ENCODE results near the gene TEX30.

The TEX30 gene

DNA sequence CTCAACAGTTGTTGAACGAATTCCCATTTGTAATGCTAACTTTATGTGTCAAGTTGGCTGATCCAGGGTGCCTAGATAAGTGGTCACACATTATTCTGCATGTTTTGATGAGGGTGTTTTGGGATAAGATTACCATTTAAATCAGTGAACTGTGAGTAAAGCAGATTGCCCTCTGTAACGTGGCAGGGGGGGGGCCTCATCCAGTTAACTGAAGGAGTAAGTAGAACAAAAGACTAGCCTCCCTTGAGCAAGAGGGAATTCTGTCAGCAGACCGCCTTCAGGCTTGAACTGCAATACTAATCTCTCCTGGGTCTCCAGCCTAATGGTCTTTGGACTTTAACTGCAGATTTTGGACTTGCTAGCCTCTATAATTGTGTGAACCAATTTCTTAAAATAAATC lies 4.2 kb upstream of the TEX30 start:
- DNase-seq = no peak

DNA sequence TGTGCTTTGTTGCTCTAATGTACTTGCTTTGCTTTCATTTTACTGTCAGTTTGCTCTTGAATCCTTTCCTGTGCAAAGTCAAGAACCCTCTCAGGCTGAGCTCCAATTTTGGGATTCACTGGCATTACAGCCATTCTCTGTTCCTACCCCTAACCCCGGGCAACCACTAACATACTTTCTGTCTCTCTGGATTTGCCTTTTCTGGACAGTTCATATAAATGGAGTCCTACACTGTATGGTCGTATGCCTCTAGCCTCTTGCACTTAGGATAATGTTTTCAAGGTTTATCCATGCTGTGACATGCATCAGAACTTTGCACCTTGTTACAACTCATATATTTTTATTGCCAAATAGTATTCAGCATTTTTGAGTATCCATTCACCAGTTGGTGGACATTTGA lies 2.7 kb upstream of the TEX30 start:
- no peak for DNase-seq

DNA sequence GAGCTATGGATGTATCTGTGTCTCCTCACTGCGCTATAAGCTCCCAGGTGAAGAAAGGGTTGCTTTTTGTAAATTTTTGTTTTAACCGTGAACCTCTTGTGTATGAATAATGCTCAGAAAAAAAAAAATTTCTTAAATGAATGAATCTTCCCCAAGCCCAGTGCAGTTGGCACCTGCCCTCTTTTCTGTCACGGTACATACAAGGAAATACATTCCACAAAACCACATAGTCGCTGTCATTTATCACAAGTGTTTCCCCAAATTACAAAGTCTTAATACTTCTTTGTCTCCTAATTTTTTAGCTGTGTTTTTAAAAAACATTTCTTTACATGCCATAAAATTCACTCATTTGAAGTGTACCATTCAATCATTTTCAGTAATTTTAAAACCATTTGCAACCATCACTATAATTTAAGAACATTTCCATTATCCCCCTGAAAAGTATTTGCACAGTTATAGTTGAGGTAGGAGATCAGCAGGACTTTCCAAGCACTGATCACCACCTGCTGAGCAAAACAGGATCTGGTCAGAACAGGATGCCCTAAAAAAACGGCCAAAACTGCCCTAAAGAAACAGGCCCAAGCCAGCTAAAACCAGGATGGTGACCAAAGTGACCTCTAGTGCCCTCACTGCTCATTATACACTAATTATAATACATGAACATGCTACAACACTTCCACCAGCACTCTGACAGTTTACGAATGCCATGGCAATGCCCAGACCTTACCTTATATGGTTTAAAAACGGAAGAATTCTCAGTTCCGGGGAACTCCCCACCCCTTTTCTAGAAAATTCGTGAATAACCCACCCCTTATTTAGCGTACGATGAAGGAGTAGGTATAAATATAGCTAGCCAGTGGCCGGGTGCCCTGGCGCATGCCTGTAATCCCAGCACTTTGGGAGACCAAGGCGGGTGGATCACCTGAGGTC lies 1.3 kb upstream of the TEX30 start:
- DNase-seq = no peak

DNA sequence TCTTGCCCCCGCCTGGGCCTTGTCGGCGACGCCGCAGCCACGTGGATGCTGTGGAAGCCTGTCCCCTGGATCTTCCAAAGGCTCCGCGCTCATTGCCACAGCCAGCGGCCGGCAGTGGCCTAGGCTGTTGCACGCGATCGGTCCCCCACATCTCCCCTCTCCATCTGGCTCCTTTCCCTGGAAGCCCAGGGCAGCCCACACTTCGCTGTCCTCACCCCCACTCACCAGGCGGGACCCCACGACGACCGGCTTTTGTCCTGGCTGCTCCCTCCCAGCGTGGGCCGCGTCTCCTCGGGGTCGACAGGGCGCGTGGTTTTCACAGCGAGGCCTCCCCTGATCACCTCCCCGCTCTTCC lies 605 bp upstream of the TEX30 start:
- no peak for DNase-seq

DNA sequence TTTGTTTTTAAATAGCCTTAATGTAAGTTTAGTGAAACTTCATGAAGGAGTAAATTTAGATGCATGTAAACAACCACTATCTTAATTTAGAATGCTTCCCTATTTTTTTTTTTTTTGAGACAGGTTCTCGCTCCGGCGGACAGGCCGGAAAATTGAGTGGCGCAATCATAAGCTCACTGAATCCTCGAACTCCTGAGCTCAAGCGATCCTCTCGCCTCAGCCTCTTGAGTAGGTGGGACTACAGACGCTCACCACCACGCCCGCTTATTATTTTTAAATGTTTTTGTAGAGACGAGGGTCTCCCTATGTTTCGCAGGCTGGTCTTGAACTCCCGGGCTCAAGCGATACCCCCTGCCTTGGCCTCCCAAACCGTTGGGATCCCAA lies 1.6 kb downstream of the TEX30 start:
- DNase-seq = no peak

DNA sequence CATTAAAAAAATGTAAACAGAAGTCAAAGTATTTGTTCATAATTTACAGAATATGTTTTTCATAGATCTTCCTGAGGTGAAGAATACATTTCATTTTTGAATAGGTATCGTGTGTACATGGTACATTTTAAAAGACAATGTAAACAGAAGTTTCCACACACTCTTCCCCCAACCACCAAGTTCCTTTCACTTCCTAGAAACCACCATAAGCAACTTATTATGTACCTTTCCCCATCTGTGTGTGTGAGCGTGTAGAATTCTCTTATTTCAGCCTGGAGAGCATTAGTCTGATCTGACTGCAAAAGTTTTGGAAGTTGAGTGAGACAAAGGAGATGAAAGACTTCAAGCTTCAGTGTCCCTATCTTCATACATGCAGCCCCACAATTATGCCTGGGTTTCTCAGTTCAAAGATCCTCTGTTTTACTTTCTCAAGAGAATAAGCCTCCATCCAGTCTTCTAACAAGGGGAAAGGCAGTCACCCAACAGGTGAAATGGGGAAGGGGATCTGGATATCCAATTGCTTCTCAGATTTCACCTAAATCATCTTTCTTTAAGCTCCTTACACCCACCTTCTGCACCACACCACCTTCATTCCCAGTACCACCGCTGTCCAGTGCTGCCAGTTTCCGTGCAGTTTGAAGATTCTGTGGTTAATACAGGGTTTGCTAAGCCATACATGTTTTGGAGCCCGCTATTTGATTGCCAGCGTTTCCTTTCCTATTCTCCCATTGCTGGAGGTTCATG lies 2.1 kb downstream of the TEX30 start:
- peak; percentile 6 for DNase-seq

DNA sequence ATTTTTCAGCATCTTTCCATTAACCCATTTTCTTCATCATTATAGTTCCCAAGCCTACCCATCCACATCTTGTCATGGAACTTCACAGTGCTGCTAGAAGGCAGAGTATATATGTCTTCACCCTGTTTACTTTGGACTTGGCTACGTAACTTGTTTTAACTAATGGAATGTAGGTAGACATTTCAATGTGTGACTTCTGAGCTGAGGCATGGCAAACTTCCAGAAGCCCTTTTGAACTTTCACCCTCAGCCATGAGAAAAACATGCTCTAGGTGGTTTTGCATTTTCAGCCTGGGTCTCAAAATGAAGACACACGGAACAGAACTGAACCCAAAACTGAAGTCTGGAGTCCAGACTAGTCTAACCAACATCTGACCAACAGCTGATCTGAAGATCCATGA lies 3.2 kb downstream of the TEX30 start:
- DNase-seq = no peak

DNA sequence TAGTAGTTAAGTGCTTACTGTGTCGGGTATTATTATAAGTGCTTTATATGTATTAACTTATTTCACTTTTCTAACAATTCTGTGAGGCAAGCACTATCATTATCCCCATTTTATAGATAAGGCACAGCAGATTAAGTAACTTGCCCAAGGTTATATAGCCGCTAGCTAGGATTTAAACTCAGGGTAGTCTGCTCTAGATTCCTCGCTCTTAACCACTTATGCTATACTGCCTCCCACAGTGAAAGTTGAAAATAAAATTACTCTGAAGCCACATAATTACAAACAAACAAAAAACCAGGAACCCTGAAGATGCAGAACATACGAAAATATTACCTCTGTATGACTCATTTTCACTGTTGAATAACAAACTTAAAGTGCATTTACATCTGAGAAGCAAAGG lies 3.9 kb downstream of the TEX30 start:
- no peak for DNase-seq

DNA sequence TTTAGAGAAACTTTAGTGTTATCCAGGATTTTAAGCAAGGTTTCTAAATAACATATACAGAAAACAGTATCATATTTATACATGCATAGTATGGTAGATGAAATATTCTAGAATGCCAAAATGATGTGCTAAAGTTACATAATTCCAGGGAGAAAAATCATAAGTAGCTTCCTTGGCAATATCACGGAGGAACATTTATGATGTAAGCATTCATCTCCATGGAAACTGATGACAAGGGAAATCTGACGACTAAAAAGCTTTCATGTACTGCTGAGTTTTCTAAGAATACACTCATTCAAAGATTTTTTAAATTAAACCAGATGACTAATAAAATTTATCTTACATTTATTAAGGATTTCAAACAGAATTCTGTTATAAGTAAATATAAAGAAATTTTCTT lies 4.7 kb downstream of the TEX30 start:
- DNase-seq = no peak

DNA sequence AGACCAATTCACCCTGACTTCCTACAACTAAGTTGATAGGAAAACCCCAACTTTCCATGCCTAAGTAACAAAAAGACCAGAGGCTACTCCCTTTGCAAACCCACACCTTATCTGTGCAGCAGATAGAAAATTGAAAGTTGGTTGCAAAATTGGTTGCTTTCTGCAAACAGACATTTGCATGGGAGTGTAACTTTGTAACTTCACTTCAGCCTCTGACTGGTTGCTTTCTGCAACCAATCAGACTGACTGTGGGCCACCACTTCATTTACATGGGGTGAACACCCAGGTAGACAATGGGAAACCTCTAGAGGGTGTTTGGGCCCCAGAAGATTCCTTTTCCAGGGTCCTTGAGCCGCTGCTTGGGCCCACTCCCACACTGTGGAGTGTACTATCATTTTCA lies 9.8 kb downstream of the TEX30 start:
- DNase-seq = no peak

DNA sequence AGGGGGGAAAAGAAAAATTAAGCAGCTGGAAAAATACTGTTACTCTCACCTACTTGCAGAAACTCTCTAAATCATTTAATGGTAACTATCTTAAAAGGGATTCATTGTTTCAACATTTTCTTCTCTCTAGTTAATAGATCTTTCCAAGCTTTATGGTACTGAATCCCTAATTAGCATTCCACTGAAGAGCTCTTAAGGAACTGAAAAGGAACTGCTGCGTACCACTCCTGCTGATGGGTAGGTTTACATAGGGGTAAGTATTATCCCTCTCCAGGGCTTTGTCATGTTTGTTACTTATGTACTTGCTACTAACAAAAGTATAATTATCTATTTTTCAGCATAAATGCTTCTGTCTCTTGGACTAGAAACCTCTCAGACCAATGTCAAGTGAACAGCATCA lies 12.5 kb downstream of the TEX30 start:
- no peak for DNase-seq

DNA sequence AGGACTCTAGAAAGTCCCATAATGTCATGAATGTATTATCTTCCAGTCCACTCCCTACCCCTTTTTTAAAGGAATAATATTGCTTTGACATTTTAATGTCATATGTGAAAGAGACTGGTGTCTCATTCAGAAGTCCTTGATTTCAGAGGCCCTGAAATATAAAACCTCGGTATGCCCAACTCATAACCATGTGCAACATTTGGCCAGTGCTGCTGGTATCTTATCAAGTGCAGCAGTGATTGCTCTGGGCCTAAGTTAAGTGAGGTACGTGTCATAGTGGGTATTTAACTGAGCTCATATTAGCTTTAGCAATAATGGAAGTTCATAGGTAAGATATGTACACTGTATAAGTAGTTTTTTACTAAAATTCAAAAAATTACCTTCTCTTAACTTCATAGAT lies 14.7 kb downstream of the TEX30 start:
- no peak for DNase-seq

DNA sequence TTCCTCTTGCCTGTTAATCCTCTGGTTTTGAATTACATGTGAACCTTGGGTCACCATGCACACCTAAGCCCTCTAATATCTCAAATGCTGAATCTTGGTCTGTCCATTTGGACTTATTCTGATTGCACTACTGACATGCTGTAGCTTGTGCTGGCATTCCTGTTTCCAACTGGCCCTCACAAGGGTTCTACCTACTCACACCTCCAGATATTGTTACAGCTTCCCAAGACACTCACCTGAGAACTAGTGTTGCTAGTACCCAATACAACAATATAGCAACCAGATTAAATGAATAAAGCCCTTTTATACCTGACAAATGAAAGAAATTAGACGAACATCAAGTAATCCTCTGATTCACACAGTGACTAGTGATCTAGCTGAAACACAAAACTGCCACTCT lies 16.6 kb downstream of the TEX30 start:
- DNase-seq = no peak

DNA sequence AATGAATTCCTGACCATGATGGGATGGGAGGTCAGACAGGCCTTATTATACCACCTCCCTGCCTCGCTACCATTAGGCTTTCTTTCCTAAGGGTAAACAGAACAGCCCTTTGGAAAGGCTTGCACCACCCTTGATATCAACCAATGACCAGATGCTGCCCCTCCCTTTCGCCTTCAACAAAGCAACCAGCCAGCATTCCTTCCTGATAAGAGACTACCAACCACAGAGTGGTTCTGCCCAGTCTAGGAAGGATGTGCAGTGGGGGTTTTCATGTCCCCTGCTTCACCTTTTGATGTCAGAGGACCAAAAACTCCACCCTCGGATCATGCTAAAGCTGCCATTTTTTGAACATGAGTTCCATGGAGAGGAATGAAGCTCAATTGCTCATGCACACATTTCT lies 21.7 kb downstream of the TEX30 start:
- DNase-seq = no peak

DNA sequence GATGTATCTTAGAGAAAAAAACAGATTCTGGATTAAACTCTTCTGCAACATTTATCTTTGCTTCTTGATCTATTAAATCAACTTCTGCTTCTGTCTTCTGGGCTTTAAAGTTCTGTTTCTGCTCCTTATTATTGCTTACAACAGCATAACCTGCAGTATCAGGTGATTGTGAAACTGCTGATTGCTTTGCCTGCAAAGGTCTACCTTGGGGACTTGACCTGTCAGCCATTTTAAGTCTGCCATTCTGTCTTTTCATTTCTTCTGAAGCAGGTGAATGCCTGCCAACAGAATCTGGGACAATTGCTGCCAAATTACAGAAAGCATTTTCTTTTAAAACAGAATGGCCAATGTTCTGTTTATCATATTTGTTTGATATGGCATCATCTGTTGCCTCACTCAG lies 31.1 kb downstream of the TEX30 start:
- no peak for DNase-seq

DNA sequence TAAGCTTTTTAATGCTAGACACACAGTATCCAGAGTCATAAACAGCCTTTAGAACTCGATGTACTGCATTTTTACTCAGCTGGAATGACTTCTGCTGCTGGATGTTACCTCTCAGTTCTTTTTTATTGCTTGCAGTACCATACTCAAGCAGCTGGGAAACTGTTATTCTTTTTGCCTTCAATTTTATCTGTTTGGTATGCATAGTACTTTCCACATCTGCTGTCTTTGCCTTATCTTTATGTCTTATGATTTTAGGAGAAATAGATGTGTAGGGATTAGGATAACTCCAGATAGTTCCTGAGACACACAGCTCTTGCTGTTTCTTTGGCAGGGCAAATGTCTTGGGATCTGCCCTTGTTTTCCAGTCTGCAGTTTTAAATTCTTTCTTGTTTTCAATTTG lies 31.5 kb downstream of the TEX30 start:
- no peak for DNase-seq

DNA sequence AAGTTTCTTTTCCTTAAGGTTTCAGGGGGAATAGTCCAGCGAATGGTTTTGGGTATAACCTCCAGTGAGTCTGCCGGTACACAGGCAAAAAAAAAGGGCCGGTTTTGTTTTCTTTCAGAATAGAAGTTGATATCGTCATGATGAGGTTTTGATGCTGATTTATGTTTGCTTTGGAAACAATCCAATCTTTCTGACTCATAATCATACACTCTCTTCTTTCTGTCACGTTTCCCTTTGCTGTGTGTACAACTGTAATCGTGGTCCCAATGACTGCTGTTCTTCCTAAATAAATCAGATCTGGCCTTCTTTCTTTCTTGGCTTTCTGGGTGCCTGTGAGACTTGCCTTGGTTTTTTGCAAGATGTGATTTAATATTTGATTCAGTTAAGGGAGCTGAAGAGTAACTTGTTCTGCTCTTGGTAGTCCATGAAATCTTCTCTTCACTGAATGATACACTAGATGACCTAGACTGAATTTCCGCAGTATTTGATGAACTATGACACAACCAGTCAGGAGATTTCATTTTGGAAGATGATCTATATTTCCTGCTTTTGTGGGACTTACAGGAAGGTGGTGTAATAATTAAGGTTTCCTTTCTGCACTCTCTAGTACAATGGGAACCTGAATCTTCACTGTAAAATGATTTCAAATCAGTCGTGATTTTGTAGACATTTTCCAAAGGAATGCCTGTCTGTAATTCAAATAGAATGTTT lies 43.9 kb downstream of the TEX30 start:
- peak; percentile 74 for DNase-seq

DNA sequence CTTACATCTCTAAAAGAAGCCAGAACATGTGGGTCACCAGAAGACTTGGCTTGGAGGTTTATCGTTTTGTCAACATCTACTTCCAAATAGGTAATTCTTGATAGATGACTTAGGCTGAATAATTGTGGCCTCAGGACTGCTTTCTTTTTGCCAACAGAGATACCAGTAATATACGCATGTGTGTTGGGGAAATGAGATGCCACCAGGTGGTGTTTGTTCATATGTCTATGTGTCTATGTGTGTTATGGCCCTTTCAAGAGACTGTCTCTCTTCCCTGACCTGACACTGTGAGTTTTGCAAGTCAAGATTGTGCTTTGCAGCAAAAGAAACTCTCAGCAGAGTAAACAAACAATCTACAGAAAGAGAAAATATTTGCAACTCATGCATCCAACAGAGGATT lies 47.2 kb downstream of the TEX30 start:
- DNase-seq = no peak

DNA sequence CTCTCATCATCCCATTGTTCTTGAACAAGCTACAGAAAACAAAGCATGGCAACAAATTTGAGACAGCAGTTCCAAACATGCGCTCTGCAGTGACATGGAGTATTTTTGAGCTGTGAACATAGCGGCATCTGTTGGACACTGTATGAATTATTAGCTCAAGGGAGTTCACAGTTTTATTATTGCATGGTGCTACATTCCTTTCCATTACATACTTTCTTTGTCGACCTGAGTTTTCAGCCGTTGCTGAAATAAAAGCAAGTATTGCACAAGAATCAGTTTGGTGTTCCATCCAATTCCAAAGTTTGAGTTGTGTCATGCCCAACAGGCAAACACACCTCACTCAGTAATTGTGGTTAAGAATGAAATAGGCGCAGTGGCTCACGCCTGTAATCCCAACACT lies 48.7 kb downstream of the TEX30 start:
- DNase-seq = peak; percentile 25

DNA sequence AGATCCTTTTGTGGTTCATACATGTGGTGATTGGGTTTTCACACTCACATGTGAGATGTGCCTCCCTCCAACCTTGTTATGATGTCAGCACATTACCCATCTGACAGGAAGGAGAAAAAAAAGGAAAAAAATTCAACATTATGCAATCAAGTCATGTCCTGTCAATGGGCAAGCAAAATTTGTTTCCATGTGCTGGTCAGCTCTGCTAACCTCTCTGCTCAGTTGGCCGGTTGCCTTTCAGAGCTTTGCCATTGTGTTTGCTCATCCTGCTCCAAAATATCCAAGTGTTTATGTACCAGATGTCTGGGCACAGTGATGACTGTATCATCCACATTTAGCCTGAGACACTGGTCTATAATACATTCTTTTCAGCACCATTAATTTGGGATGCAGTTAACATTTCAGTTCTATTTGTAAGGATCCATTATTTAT lies 51.8 kb downstream of the TEX30 start:
- no peak for DNase-seq

DNA sequence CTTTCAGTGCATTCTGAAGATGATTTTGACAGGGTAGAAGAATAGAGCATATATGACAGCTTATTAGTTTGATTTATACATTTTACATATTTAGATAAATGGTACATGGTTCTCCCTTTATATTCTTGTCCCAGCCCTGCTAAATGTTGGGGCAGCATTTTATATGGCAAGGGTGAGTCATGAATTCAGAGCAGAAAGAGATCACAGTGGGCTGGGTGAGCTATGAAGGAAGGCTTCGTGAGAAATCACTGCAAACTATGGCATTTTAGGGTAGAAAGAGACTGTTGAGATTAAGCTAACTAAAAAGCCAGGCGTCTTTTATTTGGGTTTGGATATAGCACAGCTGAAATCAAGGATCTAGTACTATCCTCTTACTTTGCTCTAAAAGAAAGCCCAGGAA lies 54.8 kb downstream of the TEX30 start:
- DNase-seq = no peak
